Measurements from ENCODE around the gene PDLIM5. TPM values are rescaled to one million over a fixed set of nuclear protein-coding genes. Genes with fewer than 3 reads are reported as not detected.
"Not testable (repeated sequence)": the region's sequence is repeated elsewhere in the genome, so short reads cannot be mapped to it uniquely, and the experiment has no call there.

The PDLIM5 gene
- polyA plus RNA-seq, 1 donor (not counting 4 experiments of a cell fraction or from before 2014, with no cell fraction given), result 112 TPM

- FAIRE-seq, result no peak
- Histone ChIP-seq H3K4me3 (ENCODE audit: control insufficient read depth in 2 of 3, extremely low read depth in 1 of 3, insufficient read depth in 2 of 3, low read depth in 1 of 3, low read length in 3 of 3) (no peak overlapping the region), H3K27me3 (ENCODE audit: control insufficient read depth, extremely low read depth, insufficient read depth, low read length) (no peaks in the 10 kb centered on the region), H4K20me1 (ENCODE audit: control insufficient read depth, extremely low read depth, insufficient read depth, low read length) (no peaks in the 10 kb centered on the region), H2AFZ (ENCODE audit: control insufficient read depth, low read length) (no peak overlapping the region), H3K4me1 (ENCODE audit: control insufficient read depth, extremely low read depth, insufficient read depth, low read length) (no peaks in the 10 kb centered on the region), H3K4me2 (ENCODE audit: control insufficient read depth, extremely low read depth, insufficient read depth, low read depth, low read length) (no peak overlapping the region), H3K36me3 (ENCODE audit: control insufficient read depth in 2 of 2, extremely low read depth in 1 of 2, insufficient read depth in 2 of 2, low read length in 2 of 2) (peaks cover 3 to 8% of the 10 kb centered on the region in 2 experiments), H3K9me1 (ENCODE audit: control insufficient read depth, extremely low read depth, insufficient read depth, low read length) (no peaks in the 10 kb centered on the region), H3K79me2 (ENCODE audit: control insufficient read depth, insufficient read depth, low read length) (no peaks in the 10 kb centered on the region), H3K9ac (ENCODE audit: control insufficient read depth, extremely low read depth, insufficient read depth, low read length) (no peak overlapping the region), H3K9me3 (ENCODE audit: control insufficient read depth, low read depth, low read length) (no peaks in the 10 kb centered on the region), H3K27ac (ENCODE audit: control insufficient read depth, insufficient read depth, low read length) (no peak overlapping the region)
- dilution Hi-C loops (cut with MboI; ENCODE audit: extremely low pct_ligation_motif_present, low sequenced_read_pairs), result no loop called here
- no peak for DNase-seq (ENCODE audit: low read depth, low spot score)
- TF ChIP-seq EZH2 (IDR thresholded peaks at IDR 0.05; ENCODE audit: low read length) (no peak), CTCF (optimal IDR thresholded peaks at IDR 0.05 in 1 of 3, IDR thresholded peaks at IDR 0.05 in 1 of 3, conservative IDR thresholded peaks at IDR 0.05 in 1 of 3; ENCODE audit: extremely low read depth in 1 of 3, insufficient read depth in 2 of 3, low read length in 3 of 3) (no peak)
These were observed 208.9 kb downstream of the PDLIM5 start for GRCh38 chr4:94660614-94661013.

DNA sequence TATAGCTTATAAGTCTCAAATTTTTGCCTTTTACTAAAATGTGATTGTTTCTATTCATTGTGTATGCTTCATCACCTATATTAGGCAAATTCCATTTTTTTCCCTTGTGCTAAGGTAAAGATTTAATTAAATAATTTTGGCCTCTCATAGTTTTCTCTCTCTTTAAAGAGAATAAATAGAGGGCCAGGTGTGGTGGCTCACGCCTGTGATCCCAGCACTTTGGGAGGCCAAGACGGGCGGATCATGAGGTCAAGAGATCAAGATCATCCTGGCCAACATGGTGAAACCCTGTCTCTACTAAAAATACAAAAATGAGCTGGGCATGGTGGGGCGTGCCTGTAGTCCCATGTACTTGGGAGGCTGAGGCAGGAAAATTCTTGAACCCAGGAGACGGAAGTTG, 213.3 kb downstream of the PDLIM5 start:
- H3K4me3 ChIP-seq (ENCODE audit: control insufficient read depth in 2 of 3, extremely low read depth in 1 of 3, insufficient read depth in 2 of 3, low read depth in 1 of 3, low read length in 3 of 3); H3K27me3 ChIP-seq (ENCODE audit: control insufficient read depth, extremely low read depth, insufficient read depth, low read length); H3K9me3 ChIP-seq (ENCODE audit: control insufficient read depth, low read depth, low read length); H3K4me1 ChIP-seq (ENCODE audit: control insufficient read depth, extremely low read depth, insufficient read depth, low read length); H4K20me1 ChIP-seq (ENCODE audit: control insufficient read depth, extremely low read depth, insufficient read depth, low read length); H3K27ac ChIP-seq (ENCODE audit: control insufficient read depth, insufficient read depth, low read length); DNase-seq (ENCODE audit: low read depth, low spot score); FAIRE-seq; H3K79me2 ChIP-seq (ENCODE audit: control insufficient read depth, insufficient read depth, low read length); H3K9ac ChIP-seq (ENCODE audit: control insufficient read depth, extremely low read depth, insufficient read depth, low read length); H3K4me2 ChIP-seq (ENCODE audit: control insufficient read depth, extremely low read depth, insufficient read depth, low read depth, low read length); H3K36me3 ChIP-seq (ENCODE audit: control insufficient read depth in 2 of 2, extremely low read depth in 1 of 2, insufficient read depth in 2 of 2, low read length in 2 of 2); H2AFZ ChIP-seq (ENCODE audit: control insufficient read depth, low read length); dilution Hi-C loops (cut with MboI; ENCODE audit: extremely low pct_ligation_motif_present, low sequenced_read_pairs); H3K9me1 ChIP-seq (ENCODE audit: control insufficient read depth, extremely low read depth, insufficient read depth, low read length): not testable (repeated sequence)
